Osteoblast (primary cell): ENCODE measurements around the gene CPZ. TPM values are rescaled to one million over a fixed set of nuclear protein-coding genes. Genes with fewer than 3 reads are reported as not detected.
A peak's percentile ranks its signal among the peaks of the same experiment; 100 is the strongest.

Experiments used
- DNase-seq: peaks from one replicate; pipeline ENCODE4 v3.0.0; 2011; ENCODE audit warnings: low spot score, mixed read lengths; ENCODE audit not compliant: insufficient read length; ENCODE audit errors: missing footprints
- H2AFZ ChIP-seq: 2 replicates; pipeline ENCODE4 v1.6.0; 2011; ENCODE audit warnings: mild to moderate bottlenecking, low read length
- H3K27ac ChIP-seq: 2 replicates; pipeline ENCODE4 v1.5.1; 2011; ENCODE audit warnings: mild to moderate bottlenecking, low read depth, low read length, moderate library complexity
- H3K27me3 ChIP-seq: 2 replicates; pipeline ENCODE4 v1.6.0; 2012; ENCODE audit warnings: mild to moderate bottlenecking, control low read depth, inconsistent platforms, low read length, moderate library complexity; ENCODE audit not compliant: insufficient read depth
- H3K36me3 ChIP-seq: 2 replicates; pipeline ENCODE4 v1.5.1; 2011; ENCODE audit warnings: mild to moderate bottlenecking, low read length, control low read depth, moderate library complexity; ENCODE audit not compliant: insufficient read depth
- H3K4me1 ChIP-seq: 2 replicates; pipeline ENCODE4 v1.5.1; 2011; ENCODE audit warnings: mild to moderate bottlenecking, low read length, control low read depth, moderate library complexity; ENCODE audit not compliant: insufficient read depth
- H3K4me2 ChIP-seq: 2 replicates; pipeline ENCODE4 v1.6.0; 2011; ENCODE audit warnings: mild to moderate bottlenecking, low read length; ENCODE audit not compliant: insufficient read depth
- H3K4me3 ChIP-seq: fragments of 200-600 bp; sonication (generic); 3 replicates; pipeline ENCODE4 v1.5.1; 2012; ENCODE audit warnings: mild to moderate bottlenecking, low read length, inconsistent platforms; ENCODE audit not compliant: insufficient read depth
- H3K79me2 ChIP-seq: 2 replicates; pipeline ENCODE4 v1.6.0; 2012; ENCODE audit warnings: mild to moderate bottlenecking, low read length, control low read depth, inconsistent platforms; ENCODE audit not compliant: insufficient read depth
- H3K9me3 ChIP-seq: 2 replicates; pipeline ENCODE4 v1.5.1; 2011; ENCODE audit warnings: low read depth, low read length, control low read depth
- H4K20me1 ChIP-seq: 2 replicates; pipeline ENCODE4 v1.6.0; 2012; ENCODE audit warnings: mild to moderate bottlenecking, low read length, control low read depth; ENCODE audit not compliant: insufficient read depth
- CTCF ChIP-seq: IDR thresholded peaks from 2 replicates; pipeline ENCODE4 v1.5.1; 2011; ENCODE audit warnings: mild to moderate bottlenecking, low read depth, low read length, moderate library complexity; ENCODE audit errors: extremely low read depth
- total RNA-seq: library from RNA; depleted of rRNA; stranded (reverse); fragments of >200 nt; gene quantifications from 2 replicates; pipeline ENCODE4 v1.2.3, GENCODE V29; 2012

The CPZ gene
- total RNA-seq, 1 donor = 44.5 TPM

DNA sequence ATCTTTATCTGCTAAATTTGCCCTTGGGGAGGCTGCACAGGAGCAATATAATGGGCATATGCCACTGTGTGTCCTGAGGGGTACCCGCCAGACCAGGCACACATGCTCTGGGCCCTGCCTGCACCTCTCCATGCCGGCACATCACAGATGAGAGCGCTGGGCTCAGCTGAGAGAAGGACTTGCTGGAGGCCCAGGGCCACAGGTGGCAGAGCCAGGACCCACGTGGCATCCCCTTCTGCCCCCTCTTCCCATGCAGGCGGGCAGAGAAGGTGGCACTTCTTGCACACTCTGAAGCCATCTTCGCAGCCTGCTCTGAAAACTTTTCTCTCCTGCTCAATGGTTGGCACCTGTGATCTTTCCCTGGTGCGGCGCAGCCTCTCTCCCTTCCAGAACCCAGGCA is 20.1 kb downstream of the CPZ start:
- H3K9me3 ChIP-seq = no peaks in the 10 kb centered on the region
- no peaks in the 10 kb centered on the region for H3K4me1 ChIP-seq
- no peak for DNase-seq
- H3K27me3 ChIP-seq = no peaks in the 10 kb centered on the region
- H3K4me3 ChIP-seq = no peak overlapping the region
- no peak for TF ChIP-seq CTCF
- H2AFZ ChIP-seq = no peak overlapping the region
- H3K4me2 ChIP-seq = no peak overlapping the region
- no peak overlapping the region for H3K27ac ChIP-seq
- H4K20me1 ChIP-seq = peaks cover 21% of the 10 kb centered on the region
- peaks cover 3% of the 10 kb centered on the region for H3K36me3 ChIP-seq
- H3K79me2 ChIP-seq = no peaks in the 10 kb centered on the region

- Histone ChIP-seq H3K27ac (no peak overlapping the region), H3K4me3 (no peak overlapping the region), H4K20me1 (peaks cover 14% of the 10 kb centered on the region), H3K4me2 (no peak overlapping the region), H3K79me2 (no peaks in the 10 kb centered on the region), H3K9me3 (no peaks in the 10 kb centered on the region), H3K36me3 (peaks cover 3% of the 10 kb centered on the region), H3K27me3 (no peaks in the 10 kb centered on the region), H2AFZ (no peak overlapping the region), H3K4me1 (no peaks in the 10 kb centered on the region)
- no peak for DNase-seq
- no peak for TF ChIP-seq CTCF
These were observed 21.1 kb downstream of the CPZ start for GRCh38 chr4:8613421-8614364.

GRCh38 chr4:8614365-8615193 is 22.0 kb downstream of the CPZ start:
- TF ChIP-seq CTCF = no peak
- Histone ChIP-seq H3K36me3 (peaks cover 3% of the 10 kb centered on the region), H3K4me3 (no peak overlapping the region), H3K4me2 (no peak overlapping the region), H3K79me2 (no peaks in the 10 kb centered on the region), H3K4me1 (no peaks in the 10 kb centered on the region), H2AFZ (no peak overlapping the region), H3K27me3 (no peaks in the 10 kb centered on the region), H3K9me3 (no peaks in the 10 kb centered on the region), H4K20me1 (peaks cover 14% of the 10 kb centered on the region), H3K27ac (no peak overlapping the region)
- DNase-seq = peak; percentile 75

- H3K4me3 ChIP-seq = no peak overlapping the region
- H3K36me3 ChIP-seq = peaks cover 3% of the 10 kb centered on the region
- H3K27ac ChIP-seq = no peak overlapping the region
- no peaks in the 10 kb centered on the region for H3K27me3 ChIP-seq
- DNase-seq = no peak
- H3K4me1 ChIP-seq = no peaks in the 10 kb centered on the region
- H3K79me2 ChIP-seq = no peaks in the 10 kb centered on the region
- H2AFZ ChIP-seq = no peak overlapping the region
- TF ChIP-seq CTCF = no peak
- H4K20me1 ChIP-seq = peaks cover 14% of the 10 kb centered on the region
- H3K9me3 ChIP-seq = no peaks in the 10 kb centered on the region
- H3K4me2 ChIP-seq = no peak overlapping the region
These were observed 22.8 kb downstream of the CPZ start for GRCh38 chr4:8615366-8615765.
